Measurements from ENCODE around the gene TPCN1.

The TPCN1 gene

GRCh38 chr12:113262710-113263109 lies 41.4 kb downstream of the TPCN1 start:
- DNase-seq (ENCODE audit: low spot score) = no peak

- no peak for DNase-seq (ENCODE audit: low spot score)
Measured at GRCh38 chr12:113263431-113263963, 42.2 kb downstream of the TPCN1 start.

DNA sequence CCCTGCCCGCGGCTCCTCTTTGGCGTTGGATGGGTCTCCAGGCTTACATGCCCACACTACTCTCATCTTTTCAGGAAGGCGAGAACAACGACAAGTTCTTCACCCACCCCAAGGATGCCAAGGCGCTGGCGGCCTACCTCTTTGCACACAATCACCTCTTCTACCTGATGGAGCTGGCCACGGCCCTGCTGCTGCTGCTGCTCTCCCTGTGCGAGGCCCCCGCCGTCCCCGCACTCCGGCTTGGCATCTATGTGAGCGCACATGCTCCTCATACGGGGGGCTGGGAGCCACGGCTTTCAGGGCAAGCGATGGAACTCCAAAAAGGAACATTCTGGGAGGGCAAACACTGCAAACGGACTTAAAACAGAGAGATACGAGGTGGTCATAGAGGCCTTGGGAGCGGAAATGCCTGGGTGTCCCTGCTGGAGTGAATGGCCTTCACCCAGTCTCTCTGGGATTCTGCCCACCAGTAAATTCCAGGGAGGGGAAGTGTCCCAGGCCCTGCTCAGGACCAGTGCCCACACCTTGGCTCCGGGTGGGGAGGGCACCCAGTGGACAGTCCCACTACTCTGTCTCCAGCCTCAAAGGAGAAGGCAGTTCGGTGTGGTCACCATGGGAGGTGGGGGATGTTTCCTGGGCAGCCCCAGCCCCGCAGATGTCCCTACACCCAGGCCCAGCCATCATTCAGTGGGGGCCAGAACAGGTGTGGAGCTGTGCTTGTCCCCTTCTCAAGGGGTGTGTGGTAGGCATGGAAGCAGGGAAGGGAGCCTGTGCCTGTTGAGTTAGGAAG lies 45.0 kb downstream of the TPCN1 start:
- no peak for DNase-seq (ENCODE audit: low spot score)

DNA sequence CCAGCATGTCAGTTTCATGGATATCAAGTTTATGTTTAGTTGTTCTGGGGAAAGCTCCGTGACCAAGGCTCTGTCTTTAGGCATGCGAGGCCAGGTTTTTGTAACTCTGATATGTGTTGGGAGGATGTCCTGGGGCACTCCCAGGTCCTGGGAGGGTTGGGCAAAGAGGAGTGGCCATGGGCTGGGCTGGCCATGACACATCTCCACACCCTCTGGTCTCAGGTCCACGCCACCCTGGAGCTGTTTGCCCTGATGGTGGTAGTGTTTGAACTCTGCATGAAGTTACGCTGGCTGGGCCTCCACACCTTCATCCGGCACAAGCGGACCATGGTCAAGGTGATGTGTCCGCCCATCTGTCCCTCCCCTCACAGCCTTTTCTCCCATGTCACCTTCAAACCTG lies 46.4 kb downstream of the TPCN1 start:
- DNase-seq (ENCODE audit: low spot score) = no peak

DNA sequence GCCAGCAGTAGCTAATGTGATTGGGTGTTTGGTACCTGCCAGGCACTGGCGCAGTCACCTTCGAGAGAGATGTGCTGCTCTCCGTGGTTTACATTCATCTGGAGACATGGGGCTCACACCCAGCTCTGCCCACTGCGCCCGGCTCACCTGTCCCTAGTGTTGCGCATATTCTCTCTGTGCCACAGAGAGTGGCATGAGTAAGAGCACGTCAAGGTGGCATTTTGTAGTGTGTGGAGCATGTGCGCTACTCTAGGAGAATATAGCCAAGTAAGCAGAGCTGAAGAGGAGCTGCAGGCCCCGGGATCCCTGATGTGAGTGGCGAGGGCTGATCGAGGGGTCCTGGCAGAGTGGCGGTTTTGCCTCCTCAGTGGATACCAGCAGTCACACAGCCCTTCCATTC lies 46.9 kb downstream of the TPCN1 start:
- no peak for DNase-seq (ENCODE audit: low spot score)

DNA sequence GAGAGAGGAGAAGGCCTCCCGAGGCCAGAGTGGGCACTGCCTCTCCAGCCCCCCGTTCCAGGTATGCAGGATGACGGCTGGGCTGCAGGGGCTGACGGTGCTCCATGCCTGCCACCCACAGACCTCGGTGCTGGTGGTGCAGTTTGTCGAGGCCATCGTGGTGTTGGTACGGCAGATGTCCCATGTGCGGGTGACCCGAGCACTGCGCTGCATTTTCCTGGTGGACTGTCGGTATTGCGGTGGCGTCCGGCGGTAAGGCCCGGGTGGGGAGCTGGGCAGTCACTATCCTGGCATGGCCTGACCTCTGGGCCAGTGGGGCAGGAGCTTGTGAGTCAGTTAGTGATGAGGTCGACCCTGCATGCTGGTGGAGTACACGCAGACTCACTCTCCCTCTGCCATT lies 47.4 kb downstream of the TPCN1 start:
- no peak for DNase-seq (ENCODE audit: low spot score)

DNA sequence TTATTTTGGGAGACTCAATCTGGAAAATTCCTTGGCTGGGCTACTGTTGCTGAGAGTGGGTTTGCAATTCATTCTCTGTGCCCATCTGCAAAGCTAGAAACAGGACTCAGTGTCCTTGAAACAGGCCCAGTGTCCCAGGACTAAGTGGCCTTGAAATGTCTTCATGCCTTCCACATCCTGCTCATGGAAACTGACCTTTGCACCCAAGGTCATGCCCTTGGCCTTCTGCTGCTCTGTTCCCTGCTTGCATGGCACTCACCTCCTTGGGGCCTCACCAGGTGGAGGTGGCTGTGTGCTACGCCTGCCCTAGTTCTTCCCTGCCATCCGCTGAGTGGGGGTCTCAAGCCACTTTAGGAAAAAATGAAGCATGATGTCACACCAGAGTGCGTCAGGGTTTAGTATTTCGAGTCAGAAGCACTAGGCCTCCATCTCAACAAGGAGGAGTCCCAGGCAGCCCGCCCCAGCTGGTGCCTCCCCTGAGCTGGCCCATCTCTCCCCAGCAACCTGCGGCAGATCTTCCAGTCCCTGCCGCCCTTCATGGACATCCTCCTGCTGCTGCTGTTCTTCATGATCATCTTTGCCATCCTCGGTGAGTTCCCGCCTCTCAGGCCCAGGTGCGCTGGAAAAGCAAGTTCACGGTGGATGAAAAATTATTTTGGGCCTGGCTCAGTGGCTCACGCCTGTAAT lies 48.1 kb downstream of the TPCN1 start:
- no peak for DNase-seq (ENCODE audit: low spot score)

- no peak for DNase-seq (ENCODE audit: low spot score)
Measured at GRCh38 chr12:113270709-113271009, 49.4 kb downstream of the TPCN1 start.

- DNase-seq (ENCODE audit: low spot score) = no peak
Measured at GRCh38 chr12:113271466-113271852, 50.2 kb downstream of the TPCN1 start.

- DNase-seq (ENCODE audit: low spot score) = no peak
Measured at GRCh38 chr12:113271853-113272561, 50.7 kb downstream of the TPCN1 start.

DNA sequence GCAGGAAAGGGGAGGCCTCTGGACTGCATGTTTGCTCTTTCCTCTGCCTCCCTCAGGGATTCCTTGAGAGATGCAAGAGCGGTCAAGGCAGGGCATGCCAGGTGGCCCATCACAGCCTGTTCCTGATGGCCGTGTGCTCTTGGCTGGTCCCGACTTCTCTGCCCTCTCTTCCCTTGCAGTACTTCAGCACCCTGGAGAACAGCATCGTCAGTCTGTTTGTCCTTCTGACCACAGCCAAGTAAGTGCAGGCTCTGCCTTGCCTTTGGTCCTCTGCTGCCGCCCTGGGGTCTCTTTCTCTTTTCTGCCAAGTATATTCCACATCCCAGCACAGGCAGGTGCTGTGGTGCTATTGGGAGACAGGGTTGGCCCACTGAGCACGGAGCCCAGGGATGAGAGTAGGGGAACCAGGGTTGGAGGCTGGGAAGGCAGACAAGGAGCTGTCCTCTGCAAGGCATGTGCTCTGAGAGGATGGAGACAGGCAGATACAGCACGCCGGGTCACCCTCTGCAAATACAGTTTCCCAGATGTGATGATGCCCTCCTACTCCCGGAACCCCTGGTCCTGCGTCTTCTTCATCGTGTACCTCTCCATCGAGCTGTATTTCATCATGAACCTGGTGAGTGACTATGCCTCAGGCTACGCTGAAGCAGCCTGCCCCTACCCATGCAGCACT lies 51.9 kb downstream of the TPCN1 start:
- DNase-seq (ENCODE audit: low spot score) = no peak

DNA sequence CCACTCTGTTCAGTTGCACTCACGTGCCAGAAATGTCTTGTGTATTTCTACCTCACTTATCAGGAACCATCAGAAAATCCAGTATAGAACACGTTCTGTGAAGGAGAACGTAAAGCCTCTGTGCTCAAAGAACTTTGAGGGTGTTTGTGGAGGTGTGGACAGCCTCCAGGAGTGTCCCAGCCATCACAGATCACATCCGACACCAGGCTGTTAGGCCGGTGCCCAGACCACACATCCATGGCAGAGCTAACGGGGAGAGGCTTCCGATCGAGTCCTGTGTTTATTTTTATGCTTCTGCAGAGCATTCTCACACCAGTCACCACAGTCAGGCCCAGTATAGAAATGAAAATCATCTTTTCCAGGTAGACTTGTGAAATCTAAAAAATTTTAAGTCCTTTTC lies 53.6 kb downstream of the TPCN1 start:
- DNase-seq (ENCODE audit: low spot score) = peak; percentile 2

DNA sequence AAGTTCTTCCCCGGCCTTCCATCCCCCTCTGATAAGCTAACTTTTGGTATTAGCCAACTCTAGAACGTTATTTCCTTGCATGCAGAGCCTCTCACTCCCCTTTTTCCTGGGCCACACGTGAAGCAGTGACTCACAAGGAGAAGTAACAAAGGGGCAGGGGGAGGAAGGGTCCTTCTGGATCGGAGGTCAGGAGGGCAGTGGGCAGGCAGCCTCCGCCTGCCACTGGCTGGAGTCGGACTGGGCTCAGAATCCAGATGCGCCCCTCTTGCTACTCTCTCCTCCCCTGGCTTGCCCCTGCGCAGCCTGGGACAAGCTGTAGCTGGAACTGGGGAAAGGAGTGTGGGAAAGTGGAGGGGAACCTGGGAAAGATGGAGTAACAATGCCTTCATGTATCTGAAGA lies 55.0 kb downstream of the TPCN1 start:
- no peak for DNase-seq (ENCODE audit: low spot score)

DNA sequence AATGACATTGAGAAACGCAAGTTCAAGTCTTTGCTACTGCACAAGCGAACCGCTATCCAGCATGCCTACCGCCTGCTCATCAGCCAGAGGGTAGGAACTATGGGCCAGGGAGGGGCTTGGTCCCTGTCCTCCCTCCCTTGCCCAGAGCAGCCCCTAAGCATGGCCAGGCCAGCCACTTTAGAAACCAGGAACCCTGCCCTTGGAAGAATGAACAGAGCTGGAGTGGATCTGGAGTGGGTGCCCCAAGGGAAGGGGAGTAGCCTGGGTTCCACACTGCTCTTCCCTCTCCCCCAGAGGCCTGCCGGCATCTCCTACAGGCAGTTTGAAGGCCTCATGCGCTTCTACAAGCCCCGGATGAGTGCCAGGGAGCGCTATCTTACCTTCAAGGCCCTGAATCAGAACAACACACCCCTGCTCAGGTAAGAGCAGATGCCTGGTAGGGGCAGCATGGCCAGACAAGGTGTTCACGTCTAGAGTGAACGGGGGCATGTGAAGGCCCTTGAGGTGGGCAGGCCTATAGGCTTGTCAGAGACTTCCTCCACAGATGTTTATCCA lies 55.8 kb downstream of the TPCN1 start:
- DNase-seq (ENCODE audit: low spot score) = no peak

DNA sequence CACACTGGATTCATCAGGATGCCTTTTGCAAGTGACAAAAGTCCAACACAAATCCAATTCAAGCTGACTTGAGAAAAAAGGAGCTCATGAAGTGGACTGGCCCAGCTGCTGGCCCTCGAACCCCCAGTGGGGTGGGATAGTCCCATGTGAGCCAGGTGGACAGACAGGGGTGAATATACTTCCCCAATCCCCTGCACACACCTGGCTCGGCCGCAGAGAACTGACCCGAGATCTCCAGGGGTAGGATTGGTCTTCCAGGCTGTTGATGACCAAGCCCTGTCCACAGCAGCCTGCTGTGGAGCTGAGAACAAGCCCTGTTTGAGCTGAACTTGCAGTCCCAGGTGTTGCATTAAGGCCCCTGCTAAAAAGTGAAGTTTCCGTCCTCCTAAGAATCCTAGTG lies 56.2 kb downstream of the TPCN1 start:
- peak; percentile 1 for DNase-seq (ENCODE audit: low spot score)

DNA sequence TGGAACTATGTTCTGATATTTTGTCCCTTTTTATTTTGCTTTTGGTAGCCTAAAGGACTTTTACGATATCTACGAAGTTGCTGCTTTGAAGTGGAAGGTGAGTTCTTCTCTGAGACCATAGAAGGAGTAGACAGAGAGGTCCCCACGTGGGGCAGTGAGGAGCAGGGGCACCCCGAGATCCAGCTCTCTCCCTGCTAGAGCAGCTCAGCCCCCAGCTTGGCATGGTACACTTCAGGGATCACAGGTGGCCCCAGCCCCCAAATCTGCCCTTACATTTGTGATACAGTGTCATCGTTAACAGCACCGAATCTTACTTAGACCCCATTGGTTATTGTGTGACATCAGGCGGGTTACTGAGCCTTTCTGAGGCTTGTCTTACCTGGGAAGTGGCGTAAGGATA lies 56.9 kb downstream of the TPCN1 start:
- DNase-seq (ENCODE audit: low spot score) = no peak

DNA sequence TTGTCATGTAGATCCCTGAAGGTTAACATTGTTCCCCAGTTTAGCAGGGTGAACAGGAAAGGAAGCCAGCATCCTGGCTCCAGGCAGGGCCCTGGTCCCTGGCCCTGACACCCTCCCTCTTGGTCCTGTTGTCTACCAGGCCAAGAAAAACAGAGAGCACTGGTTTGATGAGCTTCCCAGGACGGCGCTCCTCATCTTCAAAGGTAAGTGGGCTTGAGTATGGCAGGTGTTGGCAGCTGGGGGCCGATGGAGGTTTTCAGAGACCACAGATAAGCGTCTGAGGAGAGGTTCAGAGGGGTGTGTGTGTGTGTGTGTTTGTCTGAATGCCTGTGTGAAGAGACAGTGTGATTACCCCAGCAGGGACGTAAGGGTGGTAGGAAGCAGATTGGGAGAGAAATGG lies 57.4 kb downstream of the TPCN1 start:
- peak; percentile 1 for DNase-seq (ENCODE audit: low spot score)

DNA sequence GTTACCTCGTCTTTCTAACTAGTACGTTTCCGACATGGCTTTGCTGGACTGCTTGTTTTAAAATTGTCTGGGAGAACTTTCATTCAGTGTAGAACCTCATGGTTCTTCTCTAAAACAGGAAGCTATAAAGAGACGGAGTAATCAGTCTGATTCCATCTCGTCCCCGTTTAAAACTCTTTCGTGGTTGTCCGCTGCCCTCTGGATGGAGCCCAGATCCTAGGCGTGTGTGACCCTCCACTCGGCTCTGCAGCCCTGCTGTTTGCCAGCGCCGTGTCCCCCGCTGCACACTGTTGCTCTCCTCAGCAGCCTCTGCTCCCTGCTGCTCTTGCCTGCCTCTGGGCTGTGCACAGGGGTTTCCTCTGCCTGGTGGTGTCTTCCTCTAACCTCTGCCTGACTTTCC lies 63.5 kb downstream of the TPCN1 start:
- DNase-seq (ENCODE audit: low spot score) = no peak

GRCh38 chr12:113285679-113286610 lies 64.7 kb downstream of the TPCN1 start:
- no peak for DNase-seq (ENCODE audit: low spot score)

DNA sequence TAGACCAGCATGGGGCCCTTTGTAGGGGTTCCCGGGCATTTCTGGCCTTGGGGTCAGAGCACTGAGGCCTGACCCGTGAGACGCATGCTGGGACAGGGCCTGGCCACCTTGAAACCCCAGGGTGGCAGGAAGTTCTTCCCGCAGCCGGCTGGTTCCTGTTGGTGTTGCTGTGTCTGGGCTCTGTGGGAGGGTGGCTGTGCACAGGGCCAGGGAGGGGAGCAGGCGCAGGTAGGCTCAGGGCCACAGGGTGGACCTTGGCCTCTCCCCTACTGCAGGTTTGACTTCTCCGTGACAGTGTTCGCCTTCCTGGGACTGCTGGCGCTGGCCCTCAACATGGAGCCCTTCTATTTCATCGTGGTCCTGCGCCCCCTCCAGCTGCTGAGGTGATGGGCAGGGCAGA lies 65.4 kb downstream of the TPCN1 start:
- DNase-seq (ENCODE audit: low spot score) = no peak

All from iPS-NIHi11 (cell line).